Spleen (tissue), 11 donors: ENCODE results near the gene SOX4. TPM values are rescaled to one million over a fixed set of nuclear protein-coding genes. Genes with fewer than 3 reads are reported as not detected.

Experiments used
- DNase-seq: peaks from one replicate; pipeline ENCODE4 v3.0.0-alpha.2; 2020
- H3K27ac ChIP-seq, 8 donors: fragments of 200-600 bp; sonication (generic) in 7 of 8; 1 replicate in 4 of 8; 2 replicates in 4 of 8; pipeline versions ENCODE4 v1.5.0 to v1.8.0; 2016 to 2021; ENCODE audit warnings: inconsistent platforms in 4 of 8, mild to moderate bottlenecking in 4 of 8, moderate library complexity in 1 of 8
- H3K27me3 ChIP-seq, 7 donors: fragments of 200-600 bp; sonication (generic) in 6 of 7; replicated peaks in 1 of 7; 1 replicate in 4 of 7; 2 replicates in 3 of 7; pipeline versions ENCODE4 v1.5.0 to v1.8.0; 2016 to 2021; ENCODE audit warnings: inconsistent platforms in 3 of 7, mild to moderate bottlenecking in 1 of 7
- H3K36me3 ChIP-seq, 6 donors: fragments of 200-600 bp; sonication (generic) in 5 of 6; 1 replicate in 4 of 6; 2 replicates in 2 of 6; pipeline versions ENCODE4 v1.5.0 to v1.8.0; 2016 to 2021; ENCODE audit warnings: inconsistent platforms in 2 of 6
- H3K4me1 ChIP-seq, 6 donors: fragments of 200-600 bp; sonication (generic) in 5 of 6; 1 replicate in 3 of 6; 2 replicates in 3 of 6; pipeline versions ENCODE4 v1.5.0 to v1.8.0; 2016 to 2021; ENCODE audit warnings: inconsistent platforms in 3 of 6
- H3K4me3 ChIP-seq, 8 donors: fragments of 200-600 bp; sonication (generic) in 7 of 8; 1 replicate in 4 of 8; 2 replicates in 4 of 8; pipeline versions ENCODE4 v1.5.0 to v1.8.0; 2016 to 2021; ENCODE audit warnings: inconsistent platforms in 4 of 8, mild to moderate bottlenecking in 4 of 8, moderate library complexity in 2 of 8
- H3K9me3 ChIP-seq, 8 donors: fragments of 200-600 bp; sonication (generic) in 7 of 8; 1 replicate in 4 of 8; 2 replicates in 4 of 8; pipeline versions ENCODE4 v1.5.0 to v1.8.0; 2016 to 2021; ENCODE audit warnings: inconsistent platforms in 4 of 8
- POLR2A ChIP-seq, 3 donors: fragments of 450-650 bp; IDR thresholded peaks; one replicate each; pipeline ENCODE4 v1.5.1; 2017; ENCODE audit warnings: antibody characterized with exemption in 3 of 3, mild to moderate bottlenecking in 1 of 3
- POLR2AphosphoS5 ChIP-seq, 3 donors: sonication (generic); formaldehyde crosslinking; IDR thresholded peaks; one replicate each; pipeline ENCODE4 v1.5.1; 2017; ENCODE audit warnings: antibody characterized with exemption in 3 of 3
- WGBS, 5 donors: extraction: QIAGEN DNeasy Blood & Tissue Kit in 3 of 5; methylation state at CpG; one replicate each; pipeline versions ENCODE4 v1.1.5 to v1.1.7; 2013 to 2018; 5-methylcytosine and 5-hydroxymethylcytosine counted together
- intact Hi-C: fragments of 100-400 bp; cut with DNase I; formaldehyde crosslinking; loops from one replicate; pipeline ENCODE4 v1.15.0; 2023; ENCODE audit warnings: low total_unique reads
- polyA plus RNA-seq, 3 donors: library from polyadenylated mRNA; stranded (reverse); fragments of 200-250 nt; gene quantifications; one replicate each; pipeline ENCODE4 v1.2.1, GENCODE V29; 2013
- total RNA-seq, 7 donors: library from RNA; depleted of rRNA in 3 of 7; stranded (reverse); fragments of >200 nt in 3 of 7; fragmentation: NEBNext Ultra II Directional in 4 of 7; extraction: Animal tissue kit (Norgen Biotek cat#: 25700) in 4 of 7; gene quantifications; one replicate each; pipeline versions ENCODE4 v1.1.0 to v1.2.1, GENCODE V29; 2016 to 2021
- TF ChIP-seq, protein P1 (sequence below), 11 experiments: fragments of 200-600 bp in 7 of 11; fragments of 450-650 bp in 4 of 11; sonication (generic) in 4 of 11; IDR thresholded peaks in 8 of 11; conservative IDR thresholded peaks in 3 of 11; 1 replicate in 7 of 11; 2 replicates in 4 of 11; pipeline versions ENCODE4 v1.4.0 to v1.8.0; 2016 to 2021; ENCODE audit warnings: antibody characterized with exemption in 11 of 11, inconsistent platforms in 4 of 11, mild to moderate bottlenecking in 1 of 11
- donor health status: healthy with polysubstance abuse.
- donor health status: DM: no; HTN: no; CAD: no; lungs with moderate emphysema.
- donor health status: DM: no; HTN: no; CAD: no.
- donor health status: Bipolar disorder and iron deficiency.
- donor health status: healthy.
- donor health status: DM: no; HTN: no; CAD: no.
- donor health status: DM: yes; HTN: yes; CAD: no.

Gene SOX4
- total and polyA plus RNA-seq, 10 donors, result 4.9 to 11.1 (median 6.5) TPM

DNA sequence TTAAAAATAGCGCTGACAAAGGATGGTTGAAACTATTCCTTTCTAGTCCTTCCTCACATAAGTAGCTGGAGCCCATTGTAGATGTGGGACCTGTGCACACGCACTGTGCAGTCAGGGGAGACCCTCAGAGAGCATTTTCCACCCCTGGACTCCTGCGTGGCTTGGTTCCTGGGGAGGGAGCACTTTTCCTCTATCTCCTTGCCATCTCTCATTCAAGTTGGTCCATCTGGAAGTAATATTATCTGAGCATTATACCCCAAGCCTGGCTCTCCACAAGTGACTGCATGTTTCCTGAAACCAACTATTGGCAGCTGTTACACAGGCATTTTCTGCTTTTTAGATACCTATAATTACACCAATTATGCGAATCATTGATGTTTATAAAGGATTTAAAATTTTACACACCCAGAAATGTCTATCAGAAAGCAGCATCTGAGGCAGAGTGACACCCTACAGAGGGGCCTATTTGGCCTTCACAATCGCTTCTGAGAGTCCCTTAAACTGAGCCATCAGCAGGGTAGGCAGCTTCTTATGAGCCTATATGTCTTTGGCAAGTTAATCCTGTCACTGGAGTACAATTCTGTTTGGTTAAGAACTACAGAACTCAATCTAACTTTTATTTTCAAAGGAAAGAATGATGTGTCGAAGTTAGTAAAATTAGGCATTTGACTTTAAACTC, 18.7 kb downstream of the SOX4 start:
- Histone ChIP-seq H3K4me1 (peaks cover 0 to 13% (median 6%) of the 10 kb centered on the region in 6 donors), H3K4me3 (no peak overlapping the region), H3K9me3 (no peaks in the 10 kb centered on the region), H3K36me3 (no peaks in the 10 kb centered on the region), H3K27ac (no peak overlapping the region), H3K27me3 (peaks cover 0 to 5% (median 0%) of the 10 kb centered on the region in 7 donors)
- DNase-seq, result no peak
- 87 to 95% (median 90%) methylated on average over 6 of the region's 6 CpGs for WGBS, 5 donors
- TF ChIP-seq POLR2A (IDR thresholded peaks at IDR 0.05), result no peak
- TF ChIP-seq, protein P1, sequence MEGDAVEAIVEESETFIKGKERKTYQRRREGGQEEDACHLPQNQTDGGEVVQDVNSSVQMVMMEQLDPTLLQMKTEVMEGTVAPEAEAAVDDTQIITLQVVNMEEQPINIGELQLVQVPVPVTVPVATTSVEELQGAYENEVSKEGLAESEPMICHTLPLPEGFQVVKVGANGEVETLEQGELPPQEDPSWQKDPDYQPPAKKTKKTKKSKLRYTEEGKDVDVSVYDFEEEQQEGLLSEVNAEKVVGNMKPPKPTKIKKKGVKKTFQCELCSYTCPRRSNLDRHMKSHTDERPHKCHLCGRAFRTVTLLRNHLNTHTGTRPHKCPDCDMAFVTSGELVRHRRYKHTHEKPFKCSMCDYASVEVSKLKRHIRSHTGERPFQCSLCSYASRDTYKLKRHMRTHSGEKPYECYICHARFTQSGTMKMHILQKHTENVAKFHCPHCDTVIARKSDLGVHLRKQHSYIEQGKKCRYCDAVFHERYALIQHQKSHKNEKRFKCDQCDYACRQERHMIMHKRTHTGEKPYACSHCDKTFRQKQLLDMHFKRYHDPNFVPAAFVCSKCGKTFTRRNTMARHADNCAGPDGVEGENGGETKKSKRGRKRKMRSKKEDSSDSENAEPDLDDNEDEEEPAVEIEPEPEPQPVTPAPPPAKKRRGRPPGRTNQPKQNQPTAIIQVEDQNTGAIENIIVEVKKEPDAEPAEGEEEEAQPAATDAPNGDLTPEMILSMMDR (IDR thresholded peaks at IDR 0.05 in 8 of 11, conservative IDR thresholded peaks at IDR 0.05 in 3 of 11), result no peak
- no peak for TF ChIP-seq POLR2AphosphoS5 (IDR thresholded peaks at IDR 0.05)
- intact Hi-C loops, result no loop called here

DNA sequence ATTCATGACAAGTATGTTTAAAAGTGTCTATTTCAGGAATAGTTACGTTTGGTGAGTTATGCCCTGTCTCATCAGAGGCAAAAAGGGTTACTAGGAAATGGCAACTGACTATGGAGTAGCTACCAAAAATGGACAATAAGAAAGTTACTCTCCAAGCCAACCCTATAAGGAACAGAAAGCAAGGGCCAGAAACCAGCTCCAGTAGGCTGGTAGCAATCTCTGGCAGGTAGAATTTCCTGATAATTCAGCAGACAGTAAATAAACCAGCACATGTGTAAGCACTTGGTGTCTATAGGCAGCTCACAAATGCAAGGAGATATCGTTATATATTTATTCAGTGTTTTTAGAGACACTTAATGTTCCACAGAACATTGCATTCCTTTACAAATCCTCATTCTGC, 20.3 kb downstream of the SOX4 start:
- H3K4me3 ChIP-seq, result no peak overlapping the region
- H3K9me3 ChIP-seq, result no peaks in the 10 kb centered on the region
- WGBS, 5 donors, result 70 to 83% (median 77%) methylated on average over 2 of the region's 2 CpGs
- TF ChIP-seq, protein P1 (IDR thresholded peaks at IDR 0.05 in 8 of 11, conservative IDR thresholded peaks at IDR 0.05 in 3 of 11), result no peak
- no peak for TF ChIP-seq POLR2AphosphoS5 (IDR thresholded peaks at IDR 0.05)
- no peak for TF ChIP-seq POLR2A (IDR thresholded peaks at IDR 0.05)
- no peaks in the 10 kb centered on the region for H3K36me3 ChIP-seq
- DNase-seq, result no peak
- peaks cover 0 to 13% (median 6%) of the 10 kb centered on the region in 6 donors for H3K4me1 ChIP-seq
- H3K27me3 ChIP-seq, result peaks cover 0 to 5% (median 0%) of the 10 kb centered on the region in 7 donors
- no peak overlapping the region for H3K27ac ChIP-seq
- intact Hi-C loops, result no loop called here

DNA sequence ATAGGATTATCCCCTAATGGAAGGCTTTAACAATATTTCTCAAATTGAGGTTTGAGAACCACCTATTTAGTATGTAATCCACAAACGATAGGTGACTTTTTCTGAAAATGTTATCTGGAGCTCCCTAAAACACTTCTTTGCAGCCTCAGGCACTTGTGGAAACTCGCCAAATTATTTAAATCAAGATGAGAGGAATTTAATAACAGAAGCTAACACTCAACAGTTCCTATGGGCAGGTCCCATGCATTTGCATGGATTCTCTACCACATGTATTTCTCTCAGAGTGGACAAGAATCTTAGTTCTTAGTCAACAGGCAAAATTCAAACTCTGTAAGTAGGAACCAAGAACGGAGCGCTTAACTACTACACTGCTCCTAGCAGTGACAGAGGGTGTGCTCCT, 20.7 kb downstream of the SOX4 start:
- Histone ChIP-seq H3K4me3 (no peak overlapping the region), H3K36me3 (no peaks in the 10 kb centered on the region), H3K4me1 (peaks cover 0 to 13% (median 6%) of the 10 kb centered on the region in 6 donors), H3K27me3 (peaks cover 0 to 5% (median 0%) of the 10 kb centered on the region in 7 donors), H3K27ac (no peak overlapping the region), H3K9me3 (no peaks in the 10 kb centered on the region)
- no peak for TF ChIP-seq POLR2A (IDR thresholded peaks at IDR 0.05)
- no peak for TF ChIP-seq POLR2AphosphoS5 (IDR thresholded peaks at IDR 0.05)
- TF ChIP-seq, protein P1 (IDR thresholded peaks at IDR 0.05 in 8 of 11, conservative IDR thresholded peaks at IDR 0.05 in 3 of 11), result no peak
- intact Hi-C loops, result no loop called here
- 90 to 94% (median 92%) methylated on average over 4 of the region's 4 CpGs for WGBS, 5 donors
- DNase-seq, result no peak

DNA sequence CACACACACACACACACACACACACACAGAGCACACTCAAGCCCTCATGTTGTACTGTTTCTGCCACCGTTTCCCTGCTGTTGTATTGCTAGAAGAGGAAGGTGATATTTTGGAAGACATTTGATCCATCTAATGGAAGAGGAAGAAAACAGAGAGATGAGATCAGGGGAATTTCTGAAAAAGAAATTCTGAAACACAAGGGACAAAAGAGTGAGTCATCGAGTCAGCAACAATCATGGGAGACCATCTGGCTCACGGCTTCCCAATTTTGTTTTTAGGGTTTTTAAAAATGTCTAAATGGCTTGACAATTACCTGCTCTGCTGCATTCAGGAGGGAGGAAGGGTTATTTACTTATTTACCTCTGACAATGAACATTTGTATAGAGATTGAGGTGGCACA, 22.0 kb downstream of the SOX4 start:
- 43 to 62% (median 45%) methylated on average over 3 of the region's 3 CpGs for WGBS, 5 donors
- peaks cover 0 to 7% (median 4%) of the 10 kb centered on the region in 6 donors for H3K4me1 ChIP-seq

More for the DNA sequence above, 22.0 kb downstream of the SOX4 start:
- Histone ChIP-seq H3K36me3 (no peaks in the 10 kb centered on the region), H3K27ac (no peak overlapping the region), H3K27me3 (peaks cover 0 to 5% (median 0%) of the 10 kb centered on the region in 7 donors), H3K4me3 (no peak overlapping the region), H3K9me3 (no peaks in the 10 kb centered on the region)
- DNase-seq, result no peak
- intact Hi-C loops, result no loop called here
- TF ChIP-seq POLR2A (IDR thresholded peaks at IDR 0.05) (no peak), POLR2AphosphoS5 (IDR thresholded peaks at IDR 0.05) (no peak)
- TF ChIP-seq, protein P1 (IDR thresholded peaks at IDR 0.05 in 8 of 11, conservative IDR thresholded peaks at IDR 0.05 in 3 of 11), result no peak
